HEK293 (cell line): ENCODE data around the gene BIN1.

Experiments
- BCL11A ChIP-seq: fragments of 450-650 bp; formaldehyde crosslinking; IDR thresholded peaks from 2 replicates; pipeline ENCODE4 v1.5.1; 2016; ENCODE audit warnings: low read depth, missing biosample characterization, missing genetic modification characterization
- CTCF ChIP-seq: fragments of 450-650 bp; formaldehyde crosslinking; IDR thresholded peaks from 2 replicates; pipeline ENCODE4 v1.5.1; 2016; ENCODE audit warnings: missing biosample characterization, missing genetic modification characterization
- GFI1B ChIP-seq: fragments of 450-650 bp; formaldehyde crosslinking; IDR thresholded peaks from 2 replicates; pipeline ENCODE4 v1.5.1; 2016; ENCODE audit warnings: missing biosample characterization, missing genetic modification characterization
- GLI4 ChIP-seq: fragments of 450-650 bp; formaldehyde crosslinking; IDR thresholded peaks from 2 replicates; pipeline ENCODE4 v1.5.1; 2016; ENCODE audit warnings: missing biosample characterization, missing genetic modification characterization
- MYNN ChIP-seq: fragments of 450-650 bp; formaldehyde crosslinking; IDR thresholded peaks from 2 replicates; pipeline ENCODE4 v1.5.1; 2016; ENCODE audit warnings: missing biosample characterization, missing genetic modification characterization, borderline replicate concordance
- MZF1 ChIP-seq: fragments of 450-650 bp; formaldehyde crosslinking; IDR thresholded peaks from 2 replicates; pipeline ENCODE4 v1.5.1; 2017; ENCODE audit warnings: missing biosample characterization, missing genetic modification characterization, borderline replicate concordance
- WT1 ChIP-seq: fragments of 450-650 bp; formaldehyde crosslinking; IDR thresholded peaks from 2 replicates; pipeline ENCODE4 v1.5.1; 2016; ENCODE audit warnings: missing biosample characterization, missing genetic modification characterization
- ZFP3 ChIP-seq: fragments of 450-650 bp; formaldehyde crosslinking; IDR thresholded peaks from 2 replicates; pipeline ENCODE4 v1.5.1; 2016; ENCODE audit warnings: low read depth, missing biosample characterization, missing genetic modification characterization
- ZNF175 ChIP-seq: fragments of 450-650 bp; formaldehyde crosslinking; IDR thresholded peaks from 2 replicates; pipeline ENCODE4 v1.5.1; 2016; ENCODE audit warnings: missing biosample characterization, missing genetic modification characterization
- ZNF670 ChIP-seq: fragments of 450-650 bp; formaldehyde crosslinking; IDR thresholded peaks from 2 replicates; pipeline ENCODE4 v1.5.1; 2016; ENCODE audit warnings: missing biosample characterization, missing genetic modification characterization, low read depth
- ZNF707 ChIP-seq: fragments of 450-650 bp; formaldehyde crosslinking; IDR thresholded peaks from 2 replicates; pipeline ENCODE4 v1.5.1; 2016; ENCODE audit warnings: missing biosample characterization, missing genetic modification characterization
- ZNF837 ChIP-seq: fragments of 450-650 bp; formaldehyde crosslinking; IDR thresholded peaks from 2 replicates; pipeline ENCODE4 v1.5.1; 2016; ENCODE audit warnings: missing biosample characterization, missing genetic modification characterization
- TF ChIP-seq, protein P1 (sequence below): fragments of 450-650 bp; formaldehyde crosslinking; IDR thresholded peaks from 2 replicates; pipeline ENCODE4 v1.5.1; 2017; ENCODE audit warnings: missing biosample characterization, missing genetic modification characterization

DNA sequence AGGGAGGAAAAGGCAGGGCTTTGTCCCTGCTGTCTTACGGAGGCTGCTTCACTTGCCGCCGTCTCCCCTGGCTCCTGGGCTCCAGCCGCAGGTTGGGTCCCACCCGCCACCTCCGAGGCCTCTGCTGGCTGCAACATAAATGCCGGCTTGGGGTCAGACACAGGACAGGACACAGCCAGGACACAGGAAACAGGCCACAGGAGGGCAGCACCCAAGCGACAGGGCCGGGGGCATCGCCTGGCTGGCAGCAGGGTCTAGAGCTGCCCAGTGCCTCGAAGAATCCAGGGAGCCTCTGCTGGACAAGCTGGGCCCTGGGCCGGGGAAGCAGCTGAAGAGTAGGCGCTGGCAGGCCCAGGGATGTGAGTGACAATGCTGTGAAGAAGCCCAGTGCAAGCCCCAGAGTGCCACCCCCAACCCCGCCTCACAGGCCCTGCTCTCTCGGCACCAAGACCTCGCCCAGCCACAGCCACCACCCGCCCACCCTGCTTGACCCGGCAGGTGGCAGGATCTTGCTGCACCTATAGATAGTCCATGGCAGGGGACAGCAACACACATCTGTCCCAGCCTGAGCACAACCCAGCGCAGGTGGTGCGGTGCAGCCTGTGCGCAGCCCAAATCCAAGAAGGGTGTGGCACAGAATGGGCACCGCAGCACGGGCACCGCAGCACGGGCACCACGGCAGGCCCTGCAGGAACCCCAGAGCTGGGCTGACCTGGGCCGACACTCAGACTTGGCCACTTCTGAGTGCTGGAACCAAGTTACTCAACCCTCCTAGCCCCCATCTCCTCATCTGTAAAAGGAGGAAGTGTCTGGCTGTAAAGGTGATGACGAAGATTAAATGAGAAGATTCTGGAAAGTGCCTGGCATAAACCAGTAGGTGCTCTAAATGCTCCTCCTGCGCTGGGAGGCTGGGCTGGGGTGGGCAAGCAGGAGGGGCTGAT is 55.6 kb downstream of the BIN1 start:
- TF ChIP-seq ZNF707 (tag by site-specific recombination) (no peak), ZNF175 (tag by site-specific recombination) (no peak), GFI1B (tag by site-specific recombination) (no peak), CTCF (tag by site-specific recombination) (no peak), GLI4 (tag by site-specific recombination) (no peak), MZF1 (tag by site-specific recombination) (no peak), ZFP3 (no peak), ZNF670 (tag by site-specific recombination) (no peak), WT1 (tag by site-specific recombination) (no peak), ZNF837 (tag by site-specific recombination) (no peak), MYNN (tag by site-specific recombination) (no peak), BCL11A (tag by site-specific recombination) (no peak)
- TF ChIP-seq, protein P1, sequence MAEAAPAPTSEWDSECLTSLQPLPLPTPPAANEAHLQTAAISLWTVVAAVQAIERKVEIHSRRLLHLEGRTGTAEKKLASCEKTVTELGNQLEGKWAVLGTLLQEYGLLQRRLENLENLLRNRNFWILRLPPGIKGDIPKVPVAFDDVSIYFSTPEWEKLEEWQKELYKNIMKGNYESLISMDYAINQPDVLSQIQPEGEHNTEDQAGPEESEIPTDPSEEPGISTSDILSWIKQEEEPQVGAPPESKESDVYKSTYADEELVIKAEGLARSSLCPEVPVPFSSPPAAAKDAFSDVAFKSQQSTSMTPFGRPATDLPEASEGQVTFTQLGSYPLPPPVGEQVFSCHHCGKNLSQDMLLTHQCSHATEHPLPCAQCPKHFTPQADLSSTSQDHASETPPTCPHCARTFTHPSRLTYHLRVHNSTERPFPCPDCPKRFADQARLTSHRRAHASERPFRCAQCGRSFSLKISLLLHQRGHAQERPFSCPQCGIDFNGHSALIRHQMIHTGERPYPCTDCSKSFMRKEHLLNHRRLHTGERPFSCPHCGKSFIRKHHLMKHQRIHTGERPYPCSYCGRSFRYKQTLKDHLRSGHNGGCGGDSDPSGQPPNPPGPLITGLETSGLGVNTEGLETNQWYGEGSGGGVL (tag by site-specific recombination), result no peak
